HG02642 (cell line): ENCODE results near the gene HCN2.
"Not testable (repeated sequence)": the region's sequence is repeated elsewhere in the genome, so short reads cannot be mapped to it uniquely, and the experiment has no call there.

Source experiments
- ATAC-seq: cut with Tn5 transposase; IDR thresholded peaks from one replicate; pipeline ENCODE4 v1.9.1; 2021; ENCODE audit warnings: mild to moderate bottlenecking; ENCODE audit not compliant: unreplicated experiment, poor library complexity

Gene HCN2

GRCh38 chr19:617551-618246 lies 28.0 kb downstream of the HCN2 start:
- ATAC-seq = no peak

GRCh38 chr19:618247-618619 lies 28.6 kb downstream of the HCN2 start:
- ATAC-seq = no peak

GRCh38 chr19:618674-619285 lies 29.1 kb downstream of the HCN2 start:
- ATAC-seq = no peak

GRCh38 chr19:619286-620002 lies 29.8 kb downstream of the HCN2 start:
- ATAC-seq = no peak

GRCh38 chr19:620166-620862 lies 30.6 kb downstream of the HCN2 start:
- no peak for ATAC-seq

- not testable (repeated sequence) for ATAC-seq
These were observed 31.5 kb downstream of the HCN2 start for GRCh38 chr19:621191-621590.

GRCh38 chr19:621819-622218 lies 32.1 kb downstream of the HCN2 start:
- ATAC-seq = no peak

GRCh38 chr19:622666-623065 lies 33.0 kb downstream of the HCN2 start:
- no peak for ATAC-seq

- no peak for ATAC-seq
These were observed 33.7 kb downstream of the HCN2 start for GRCh38 chr19:623175-623916.

- ATAC-seq = no peak
These were observed 34.3 kb downstream of the HCN2 start for GRCh38 chr19:623974-624373.

- ATAC-seq = no peak
These were observed 34.9 kb downstream of the HCN2 start for GRCh38 chr19:624433-625109.

- ATAC-seq = no peak
These were observed 35.6 kb downstream of the HCN2 start for GRCh38 chr19:625257-625656.

- not testable (repeated sequence) for ATAC-seq
These were observed 36.9 kb downstream of the HCN2 start for GRCh38 chr19:626566-626965.

GRCh38 chr19:628168-628567 lies 38.5 kb downstream of the HCN2 start:
- ATAC-seq = no peak

- not testable (repeated sequence) for ATAC-seq
These were observed 39.8 kb downstream of the HCN2 start for GRCh38 chr19:629515-629914.

- ATAC-seq = no peak
These were observed 40.5 kb downstream of the HCN2 start for GRCh38 chr19:629961-630714.

GRCh38 chr19:632579-633067 lies 42.9 kb downstream of the HCN2 start:
- ATAC-seq = peak; percentile 17

GRCh38 chr19:633068-633785 lies 43.5 kb downstream of the HCN2 start, which contains the start of gene POLRMT:
TSS of gene POLRMT (minus strand) at chr19:633537. CDS start at chr19:633512, 25 bp downstream.
- ATAC-seq = peak; percentile 86
